ENCODE measurements around the gene FAM156B.
"Not testable (repeated sequence)": the region's sequence is repeated elsewhere in the genome, so short reads cannot be mapped to it uniquely, and the experiment has no call there.

The FAM156B gene

GRCh38 chrX:52923781-52924241 lies 26.7 kb downstream of the FAM156B start:
- DNase-seq (ENCODE audit: low read depth in 2 of 2): no peak

- DNase-seq (ENCODE audit: low read depth in 2 of 2): not testable (repeated sequence)
Measured at GRCh38 chrX:52930214-52930613, 33.1 kb downstream of the FAM156B start.

DNA sequence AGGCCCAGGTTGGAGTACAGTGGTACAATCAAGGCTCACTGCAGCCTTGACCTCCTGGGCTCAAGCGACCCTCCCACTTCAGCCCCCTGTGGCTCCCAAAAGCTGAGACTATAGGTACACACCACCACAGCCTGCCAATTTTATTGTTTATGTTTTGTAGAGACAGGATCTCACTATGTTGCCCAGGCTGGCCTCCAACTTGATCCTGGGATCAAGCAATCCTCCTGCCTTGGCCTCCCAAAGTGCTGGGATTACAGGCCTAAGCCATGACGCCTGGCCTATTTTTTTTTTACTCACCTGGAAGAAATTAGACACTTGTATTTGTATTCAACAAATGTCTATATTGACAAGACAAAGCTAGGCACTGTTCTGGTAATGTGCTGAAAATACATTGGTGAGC lies 36.1 kb downstream of the FAM156B start:
- no peak for DNase-seq (ENCODE audit: low read depth in 2 of 2)

DNA sequence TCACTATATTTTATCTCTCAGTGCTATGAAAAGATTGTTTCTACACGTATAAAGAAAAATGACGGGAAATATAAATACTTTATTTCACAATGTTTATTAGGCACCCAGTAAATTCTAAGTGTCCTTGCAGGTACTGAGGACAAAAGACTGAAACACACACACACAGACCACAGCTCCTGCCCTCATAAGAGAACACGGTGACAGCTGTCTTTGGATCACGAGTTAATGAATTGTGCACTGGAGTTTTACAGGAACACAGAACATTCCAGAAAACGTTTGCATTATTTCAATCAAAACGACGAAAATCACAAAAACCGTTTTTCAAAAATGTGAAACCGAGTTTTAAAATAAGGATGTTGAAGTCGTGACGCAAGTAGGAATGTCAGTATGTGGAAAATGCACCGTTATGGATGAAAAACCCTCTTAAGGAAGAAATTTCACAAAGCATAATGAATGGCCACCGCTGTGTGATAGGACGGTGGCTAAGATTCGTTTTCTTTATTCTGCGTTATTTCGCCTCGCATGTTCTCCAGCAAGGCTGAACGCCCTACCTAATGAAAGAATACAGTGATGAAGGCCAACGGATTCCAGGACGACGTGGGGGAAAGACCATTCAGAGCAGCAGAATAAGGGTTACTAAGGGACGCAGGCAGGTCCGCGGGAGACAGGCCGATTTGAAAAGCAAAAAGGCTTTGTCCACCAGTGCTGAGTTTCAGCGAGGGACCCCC lies 37.0 kb downstream of the FAM156B start:
- no peak for DNase-seq (ENCODE audit: low read depth in 2 of 2)

DNA sequence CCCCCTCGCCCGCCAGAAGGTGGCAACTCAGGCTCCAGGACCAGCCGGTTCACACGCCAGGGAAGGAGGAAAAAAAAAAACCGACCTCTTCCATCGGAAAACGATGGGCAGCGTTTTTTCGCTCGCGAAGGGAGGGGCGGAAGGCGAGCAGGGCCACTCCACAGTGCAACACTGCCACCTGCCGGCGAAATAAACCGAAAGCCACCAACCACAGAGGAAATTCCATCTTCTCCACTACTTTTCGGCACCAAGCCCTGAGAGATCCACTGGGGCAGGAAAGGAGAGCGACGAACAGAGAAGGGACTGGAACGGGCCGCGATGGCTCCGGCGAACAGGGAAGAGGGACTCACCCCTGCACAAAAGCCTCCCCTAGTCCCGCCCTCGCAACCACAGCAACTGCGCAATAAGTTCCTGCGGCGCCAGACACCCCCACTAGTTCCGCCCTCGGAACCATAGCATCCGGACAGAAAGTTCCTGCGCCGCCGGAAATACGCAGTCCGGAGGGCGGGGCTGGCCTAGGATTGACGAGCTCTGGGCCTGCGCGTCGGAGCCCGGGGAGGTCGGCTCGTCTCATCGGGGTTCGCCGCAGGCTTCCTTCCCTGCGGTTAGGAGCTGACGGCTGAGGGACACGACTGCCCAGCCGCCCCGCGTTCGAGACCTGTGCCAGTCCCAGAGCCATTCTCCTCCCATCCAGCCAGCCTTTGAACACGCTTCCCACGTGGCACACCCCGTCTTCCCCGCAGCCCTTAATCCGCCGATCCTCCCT lies 37.8 kb downstream of the FAM156B start:
- peak; percentile 83 to 95 for DNase-seq (ENCODE audit: low read depth in 2 of 2)

DNA sequence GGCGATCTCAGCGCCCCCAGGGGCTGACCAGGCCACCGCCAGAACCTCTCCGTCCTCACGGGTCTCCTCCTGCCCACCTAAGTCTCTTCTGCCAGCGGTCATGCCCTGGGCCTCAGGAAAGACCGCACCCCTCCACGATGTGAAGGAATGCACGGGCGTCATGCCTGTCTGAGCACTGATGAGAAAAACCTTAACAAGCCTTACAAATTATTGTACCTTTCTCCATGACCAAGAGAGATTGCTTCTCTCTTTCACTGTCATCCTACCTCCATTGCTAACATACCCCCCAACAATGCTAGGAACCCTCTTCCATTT lies 38.3 kb downstream of the FAM156B start:
- not testable (repeated sequence) for DNase-seq (ENCODE audit: low read depth in 2 of 2)

DNA sequence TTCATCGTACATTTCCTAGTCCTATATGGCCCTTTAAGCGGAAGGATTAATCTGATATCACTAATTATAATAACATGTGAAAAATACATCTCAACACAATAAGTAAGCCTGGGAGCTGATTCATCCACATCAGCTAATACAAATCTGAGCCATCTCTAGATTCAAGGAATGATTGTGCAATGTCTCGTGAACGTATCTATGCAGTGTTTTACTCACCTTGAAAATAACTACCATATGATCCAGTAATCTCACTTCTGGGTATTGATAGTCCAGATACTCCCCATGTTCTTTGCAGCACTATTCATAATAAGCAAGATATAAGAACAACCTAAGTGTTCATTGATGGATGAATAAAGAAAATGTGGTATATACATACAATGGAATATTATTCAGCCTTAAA lies 43.6 kb downstream of the FAM156B start:
- not testable (repeated sequence) for DNase-seq (ENCODE audit: low read depth in 2 of 2)

- not testable (repeated sequence) for DNase-seq (ENCODE audit: low read depth in 2 of 2)
Measured at GRCh38 chrX:52941728-52942127, 44.6 kb downstream of the FAM156B start.

- DNase-seq (ENCODE audit: low read depth in 2 of 2): not testable (repeated sequence)
Measured at GRCh38 chrX:52945838-52946494, 48.8 kb downstream of the FAM156B start.

GRCh38 chrX:52947501-52947900 lies 50.4 kb downstream of the FAM156B start:
- DNase-seq (ENCODE audit: low read depth in 2 of 2): not testable (repeated sequence)

DNA sequence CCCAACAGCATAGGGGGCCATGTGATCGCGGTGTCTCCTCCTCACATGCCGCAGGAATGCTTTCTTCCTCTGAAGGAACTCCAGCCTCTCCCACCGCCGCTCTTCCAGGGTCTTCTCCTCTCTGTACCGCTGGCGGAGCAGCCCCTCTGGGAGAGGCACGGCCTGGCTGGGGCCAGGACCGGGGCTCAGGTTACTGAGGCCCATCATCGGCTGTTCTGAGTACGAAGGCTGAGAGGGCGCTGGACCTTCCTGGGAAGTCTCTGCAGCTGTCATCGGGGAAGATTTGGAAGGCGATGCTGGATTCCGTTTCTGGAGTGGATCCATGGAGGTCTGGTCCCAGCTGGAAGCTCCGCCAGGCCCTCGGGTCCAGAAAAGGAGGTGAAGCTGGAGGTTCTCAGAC lies 51.1 kb downstream of the FAM156B start:
- DNase-seq (ENCODE audit: low read depth in 2 of 2): not testable (repeated sequence)

DNA sequence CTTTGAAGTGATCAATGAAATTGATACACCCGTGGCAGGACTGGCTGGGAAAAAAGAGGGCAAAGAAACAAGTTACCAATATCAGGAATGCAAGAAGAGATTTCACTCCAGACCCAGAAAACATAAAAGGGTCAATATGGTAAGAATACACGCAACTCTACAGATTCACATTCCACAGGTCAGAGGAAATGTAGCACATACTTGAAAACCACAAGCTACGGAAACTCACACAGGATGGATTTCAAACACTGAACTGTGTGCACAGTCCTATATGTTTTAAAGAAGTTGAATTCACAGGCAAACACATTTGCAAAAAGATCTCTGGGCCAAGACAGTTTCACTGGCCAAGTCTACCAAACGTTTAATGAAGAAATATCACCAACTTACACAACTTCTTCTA lies 52.2 kb downstream of the FAM156B start:
- not testable (repeated sequence) for DNase-seq (ENCODE audit: low read depth in 2 of 2)

DNA sequence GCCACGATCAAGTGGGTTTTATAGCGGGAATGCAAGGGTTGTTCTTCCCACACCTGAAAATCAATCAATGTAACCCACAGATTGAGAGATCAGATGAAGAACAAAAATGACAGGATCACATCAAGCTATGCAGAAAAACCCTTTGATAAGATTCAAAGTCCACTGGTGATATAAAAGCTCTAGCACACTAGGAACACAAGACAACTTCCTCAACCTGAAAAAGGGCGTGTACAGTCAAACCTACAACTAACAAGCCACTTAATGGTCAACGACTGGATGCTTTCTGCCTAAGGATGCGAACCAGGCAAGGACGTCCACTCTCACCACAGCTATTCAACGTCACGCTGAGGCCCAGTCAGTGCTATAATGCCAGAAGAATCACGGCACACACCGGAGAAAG lies 52.8 kb downstream of the FAM156B start:
- not testable (repeated sequence) for DNase-seq (ENCODE audit: low read depth in 2 of 2)
